Neural crest cell (in vitro differentiated cells): ENCODE data around the gene LRCH2. TPM values are rescaled to one million over a fixed set of nuclear protein-coding genes. Genes with fewer than 3 reads are reported as not detected.

Experiments used
- DNase-seq: peaks from one replicate; pipeline ENCODE4 v3.0.0; 2021; ENCODE audit warnings: low read depth, mixed read lengths, low spot score
- H3K27ac Mint-ChIP-seq: one replicate; pipeline ENCODE4 v1.8.0; 2021; ENCODE audit warnings: mild to moderate bottlenecking, mixed read lengths; ENCODE audit not compliant: unreplicated experiment
- H3K27me3 Mint-ChIP-seq: 2 replicates; pipeline ENCODE4 v1.8.0; 2021; ENCODE audit warnings: low read depth, mild to moderate bottlenecking, mixed read lengths
- H3K36me3 Mint-ChIP-seq: 2 replicates; pipeline ENCODE4 v1.8.0; 2021; ENCODE audit warnings: low read depth, mild to moderate bottlenecking, mixed read lengths
- H3K4me1 Mint-ChIP-seq: 2 replicates; pipeline ENCODE4 v1.8.0; 2021; ENCODE audit warnings: mixed read lengths
- H3K4me3 Mint-ChIP-seq: one replicate; pipeline ENCODE4 v1.8.0; 2021; ENCODE audit warnings: mild to moderate bottlenecking, mixed read lengths
- H3K9me3 Mint-ChIP-seq: 2 replicates; pipeline ENCODE4 v1.8.0; 2021; ENCODE audit warnings: mixed read lengths
- total RNA-seq: library from RNA; stranded (reverse); gene quantifications from 2 replicates; pipeline ENCODE4 v1.2.1, GENCODE V29; 2021
- TF ChIP-seq, protein P1 (sequence below): fragments of 200-600 bp; sonication (generic); conservative IDR thresholded peaks from 2 replicates; pipeline ENCODE4 v1.5.0; 2021; ENCODE audit warnings: antibody characterized with exemption, mild to moderate bottlenecking

LRCH2 gene
- total RNA-seq, 1 donor from 2014 or later, result 16.3 TPM

DNA sequence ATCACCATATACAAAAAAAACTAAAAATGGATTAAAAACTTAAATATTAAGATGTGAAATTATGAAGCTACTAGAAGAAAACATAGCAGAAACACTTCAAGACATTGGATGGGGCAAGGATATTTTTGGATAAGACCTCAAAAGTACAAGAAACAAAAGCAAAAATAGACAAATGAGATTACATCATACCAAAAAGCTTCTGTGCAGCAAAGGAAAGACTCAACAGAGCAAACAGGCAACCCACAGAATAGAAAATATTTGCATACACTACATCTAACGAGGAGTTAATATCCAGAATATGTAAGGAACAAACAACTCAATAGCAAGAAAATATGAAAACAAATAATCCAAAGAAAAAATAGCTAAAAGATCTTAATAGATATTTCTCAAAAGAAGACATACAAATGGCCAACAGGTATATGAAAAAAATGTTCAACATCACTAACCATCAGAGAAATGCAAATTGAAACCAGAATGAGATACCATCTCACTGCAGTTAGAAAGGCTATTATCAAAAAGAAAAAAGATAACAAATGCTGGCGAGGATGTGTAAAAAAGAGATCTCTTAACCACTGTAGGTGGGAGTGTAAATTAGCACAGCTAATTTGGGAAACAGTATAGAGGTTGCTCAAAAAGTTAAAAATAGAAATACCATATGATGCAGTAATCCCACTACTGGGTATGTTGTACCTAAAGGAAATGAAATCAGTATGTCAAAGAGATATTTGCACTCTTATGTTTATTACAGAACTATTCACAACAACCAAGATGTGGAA lies 17.8 kb upstream of the LRCH2 start:
- H3K4me3 Mint-ChIP-seq, result no peak overlapping the region
- H3K9me3 Mint-ChIP-seq, result no peaks in the 10 kb centered on the region
- H3K36me3 Mint-ChIP-seq, result no peaks in the 10 kb centered on the region
- H3K4me1 Mint-ChIP-seq, result no peaks in the 10 kb centered on the region
- H3K27ac Mint-ChIP-seq, result no peak overlapping the region
- DNase-seq, result no peak
- TF ChIP-seq, protein P1, sequence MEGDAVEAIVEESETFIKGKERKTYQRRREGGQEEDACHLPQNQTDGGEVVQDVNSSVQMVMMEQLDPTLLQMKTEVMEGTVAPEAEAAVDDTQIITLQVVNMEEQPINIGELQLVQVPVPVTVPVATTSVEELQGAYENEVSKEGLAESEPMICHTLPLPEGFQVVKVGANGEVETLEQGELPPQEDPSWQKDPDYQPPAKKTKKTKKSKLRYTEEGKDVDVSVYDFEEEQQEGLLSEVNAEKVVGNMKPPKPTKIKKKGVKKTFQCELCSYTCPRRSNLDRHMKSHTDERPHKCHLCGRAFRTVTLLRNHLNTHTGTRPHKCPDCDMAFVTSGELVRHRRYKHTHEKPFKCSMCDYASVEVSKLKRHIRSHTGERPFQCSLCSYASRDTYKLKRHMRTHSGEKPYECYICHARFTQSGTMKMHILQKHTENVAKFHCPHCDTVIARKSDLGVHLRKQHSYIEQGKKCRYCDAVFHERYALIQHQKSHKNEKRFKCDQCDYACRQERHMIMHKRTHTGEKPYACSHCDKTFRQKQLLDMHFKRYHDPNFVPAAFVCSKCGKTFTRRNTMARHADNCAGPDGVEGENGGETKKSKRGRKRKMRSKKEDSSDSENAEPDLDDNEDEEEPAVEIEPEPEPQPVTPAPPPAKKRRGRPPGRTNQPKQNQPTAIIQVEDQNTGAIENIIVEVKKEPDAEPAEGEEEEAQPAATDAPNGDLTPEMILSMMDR, result no peak
- H3K27me3 Mint-ChIP-seq, result no peaks in the 10 kb centered on the region

- H3K4me1 Mint-ChIP-seq, result peaks cover 21% of the 10 kb centered on the region
- no peak for DNase-seq
- no peaks in the 10 kb centered on the region for H3K9me3 Mint-ChIP-seq
- H3K27me3 Mint-ChIP-seq, result no peaks in the 10 kb centered on the region
- no peak overlapping the region for H3K4me3 Mint-ChIP-seq
- no peaks in the 10 kb centered on the region for H3K36me3 Mint-ChIP-seq
- H3K27ac Mint-ChIP-seq, result no peak overlapping the region
- TF ChIP-seq, protein P1, result no peak
Measured at GRCh38 chrX:115237056-115237455, 3.2 kb upstream of the LRCH2 start.

- TF ChIP-seq, protein P1, result no peak
- Mint-ChIP-seq H3K36me3 (no peaks in the 10 kb centered on the region), H3K4me1 (peaks cover 26% of the 10 kb centered on the region), H3K4me3 (peak overlapping the region; percentile 17), H3K27me3 (no peaks in the 10 kb centered on the region), H3K27ac (no peak overlapping the region), H3K9me3 (no peaks in the 10 kb centered on the region)
- no peak for DNase-seq
Measured at GRCh38 chrX:115236560-115236959, 2.7 kb upstream of the LRCH2 start.

DNA sequence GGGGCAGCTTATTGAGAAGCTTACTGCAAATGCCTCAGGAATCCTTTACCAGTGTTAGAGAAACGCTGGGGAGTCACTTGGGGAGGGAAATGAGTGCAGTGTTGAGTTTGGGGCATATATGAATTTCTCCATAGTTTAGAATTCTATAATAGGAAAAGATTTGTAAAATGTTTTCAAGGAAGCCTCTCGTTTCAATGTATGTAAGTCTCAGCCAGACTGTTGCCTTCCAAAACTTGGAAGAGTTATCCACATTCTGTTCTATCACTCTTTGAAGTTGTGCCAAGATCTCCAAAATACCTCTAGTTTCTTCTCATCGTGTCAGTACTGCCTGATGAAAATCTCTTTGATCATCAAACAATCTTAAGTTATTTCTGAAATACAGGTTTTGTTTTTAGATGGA lies 565 bp upstream of the LRCH2 start:
- peaks cover 42% of the 10 kb centered on the region for H3K4me1 Mint-ChIP-seq
- TF ChIP-seq, protein P1, result no peak
- H3K36me3 Mint-ChIP-seq, result no peaks in the 10 kb centered on the region
- H3K9me3 Mint-ChIP-seq, result no peaks in the 10 kb centered on the region
- no peaks in the 10 kb centered on the region for H3K27me3 Mint-ChIP-seq
- H3K27ac Mint-ChIP-seq, result no peak overlapping the region
- DNase-seq, result no peak
- H3K4me3 Mint-ChIP-seq, result peak overlapping the region; percentile 97

DNA sequence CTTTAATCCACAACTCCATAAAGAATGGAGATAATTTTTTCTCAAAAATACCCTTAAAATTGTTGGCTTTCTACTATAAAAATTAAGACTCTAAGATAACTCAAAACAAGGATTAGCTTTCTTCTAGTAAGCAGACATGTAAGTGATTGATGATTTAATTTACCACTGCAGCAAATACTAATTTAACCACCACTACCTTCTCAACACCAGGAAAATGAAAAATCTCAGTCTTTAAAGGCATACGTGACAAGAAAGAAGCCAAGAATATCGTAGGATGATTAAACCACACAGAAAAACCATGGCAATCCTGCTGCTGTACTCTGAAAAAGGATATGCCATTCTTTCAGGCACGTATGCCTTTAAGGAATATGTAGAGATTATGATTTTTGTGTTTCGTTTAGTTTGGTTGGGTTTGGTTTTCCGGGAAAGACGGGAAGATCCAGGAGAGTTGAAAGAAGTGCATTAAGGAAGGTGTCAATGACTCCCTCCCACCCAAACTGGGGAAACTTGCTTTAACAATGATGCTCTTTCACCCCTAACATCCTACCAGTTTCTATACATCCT lies 881 bp downstream of the LRCH2 start:
- Mint-ChIP-seq H3K36me3 (no peaks in the 10 kb centered on the region), H3K27me3 (no peaks in the 10 kb centered on the region), H3K27ac (peak overlapping the region; percentile 96), H3K4me1 (peaks cover 42% of the 10 kb centered on the region), H3K9me3 (no peaks in the 10 kb centered on the region), H3K4me3 (peak overlapping the region; percentile 97)
- TF ChIP-seq, protein P1, result no peak
- no peak for DNase-seq
